GM21526 (cell line): ENCODE measurements around the gene IGF2BP1.
"Not testable (repeated sequence)": the region's sequence is repeated elsewhere in the genome, so short reads cannot be mapped to it uniquely, and the experiment has no call there.

Experiments used
- ATAC-seq: cut with Tn5 transposase; IDR thresholded peaks from one replicate; pipeline ENCODE4 v1.9.1; 2021; ENCODE audit warnings: moderate library complexity; ENCODE audit not compliant: unreplicated experiment, low FRiP score

The IGF2BP1 gene

GRCh38 chr17:49049265-49049664 is 52.1 kb downstream of the IGF2BP1 start:
- ATAC-seq, result no peak

GRCh38 chr17:49050611-49051010 is 53.4 kb downstream of the IGF2BP1 start:
- no peak for ATAC-seq

- no peak for ATAC-seq
Measured at GRCh38 chr17:49051269-49051668, 54.1 kb downstream of the IGF2BP1 start.

- no peak for ATAC-seq
Measured at GRCh38 chr17:49053171-49053829, 56.1 kb downstream of the IGF2BP1 start.

- no peak for ATAC-seq
Measured at GRCh38 chr17:49054342-49055092, 57.3 kb downstream of the IGF2BP1 start.

- ATAC-seq, result no peak
Measured at GRCh38 chr17:49055181-49055927, 58.2 kb downstream of the IGF2BP1 start.

- no peak for ATAC-seq
Measured at GRCh38 chr17:49061524-49061943, 64.3 kb downstream of the IGF2BP1 start.

GRCh38 chr17:49063652-49064051 is 66.5 kb downstream of the IGF2BP1 start:
- no peak for ATAC-seq

- no peak for ATAC-seq
Measured at GRCh38 chr17:49067163-49067562, 70.0 kb downstream of the IGF2BP1 start.

- no peak for ATAC-seq
Measured at GRCh38 chr17:49069585-49070273, 72.5 kb downstream of the IGF2BP1 start.

GRCh38 chr17:49071106-49071505 is 73.9 kb downstream of the IGF2BP1 start:
- no peak for ATAC-seq

GRCh38 chr17:49074851-49075540 is 77.8 kb downstream of the IGF2BP1 start:
- no peak for ATAC-seq

- no peak for ATAC-seq
Measured at GRCh38 chr17:49076573-49077384, 79.6 kb downstream of the IGF2BP1 start.

- no peak for ATAC-seq
Measured at GRCh38 chr17:49078248-49078647, 81.1 kb downstream of the IGF2BP1 start.

- no peak for ATAC-seq
Measured at GRCh38 chr17:49079840-49080663, 82.9 kb downstream of the IGF2BP1 start.

GRCh38 chr17:49082231-49082630 is 85.0 kb downstream of the IGF2BP1 start:
- no peak for ATAC-seq

- not testable (repeated sequence) for ATAC-seq
Measured at GRCh38 chr17:49085046-49085445, 87.9 kb downstream of the IGF2BP1 start.

GRCh38 chr17:49085565-49086315 is 88.6 kb downstream of the IGF2BP1 start:
- no peak for ATAC-seq
